AG09309 (cell line): ENCODE results near the gene EXOC3.
A peak's percentile ranks its signal among the peaks of the same experiment; 100 is the strongest.
"Not testable (repeated sequence)": the region's sequence is repeated elsewhere in the genome, so short reads cannot be mapped to it uniquely, and the experiment has no call there.

ENCODE experiments used
- DNase-seq: peaks from one replicate; pipeline ENCODE4 v3.0.0-alpha.2; 2010; ENCODE audit warnings: low read depth
- H3K4me3 ChIP-seq: 2 replicates; pipeline ENCODE4 v1.5.1; 2011; ENCODE audit warnings: mild to moderate bottlenecking, low read depth, low read length, moderate library complexity; ENCODE audit not compliant: control insufficient read depth
- TF ChIP-seq, protein P1 (sequence below): IDR thresholded peaks from 2 replicates; pipeline ENCODE4 v1.5.1; 2011; ENCODE audit warnings: mild to moderate bottlenecking, low read depth, low read length, inconsistent platforms; ENCODE audit not compliant: insufficient read depth, control insufficient read depth; ENCODE audit errors: missing control alignments

EXOC3 gene

DNA sequence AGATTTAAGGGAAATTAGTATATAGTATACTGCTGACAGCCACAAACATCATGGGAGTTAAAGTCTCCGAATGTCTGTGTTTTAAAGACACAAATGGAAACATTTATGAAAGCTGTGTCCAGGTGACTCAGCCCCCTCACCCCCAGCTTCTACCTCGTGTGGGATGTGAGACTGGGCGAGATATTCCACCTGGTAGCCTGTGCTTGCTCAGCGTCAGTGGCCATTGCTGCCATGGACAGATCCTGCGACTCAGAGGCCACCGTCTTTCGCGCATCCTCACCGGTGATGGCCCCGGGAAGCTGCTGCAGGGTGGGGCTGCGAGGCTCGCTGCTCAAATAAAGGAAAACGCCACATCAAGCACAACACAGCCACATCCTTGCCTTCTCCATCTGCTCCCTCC lies 31.2 kb upstream of the EXOC3 start:
- DNase-seq: no peak
- TF ChIP-seq, protein P1, sequence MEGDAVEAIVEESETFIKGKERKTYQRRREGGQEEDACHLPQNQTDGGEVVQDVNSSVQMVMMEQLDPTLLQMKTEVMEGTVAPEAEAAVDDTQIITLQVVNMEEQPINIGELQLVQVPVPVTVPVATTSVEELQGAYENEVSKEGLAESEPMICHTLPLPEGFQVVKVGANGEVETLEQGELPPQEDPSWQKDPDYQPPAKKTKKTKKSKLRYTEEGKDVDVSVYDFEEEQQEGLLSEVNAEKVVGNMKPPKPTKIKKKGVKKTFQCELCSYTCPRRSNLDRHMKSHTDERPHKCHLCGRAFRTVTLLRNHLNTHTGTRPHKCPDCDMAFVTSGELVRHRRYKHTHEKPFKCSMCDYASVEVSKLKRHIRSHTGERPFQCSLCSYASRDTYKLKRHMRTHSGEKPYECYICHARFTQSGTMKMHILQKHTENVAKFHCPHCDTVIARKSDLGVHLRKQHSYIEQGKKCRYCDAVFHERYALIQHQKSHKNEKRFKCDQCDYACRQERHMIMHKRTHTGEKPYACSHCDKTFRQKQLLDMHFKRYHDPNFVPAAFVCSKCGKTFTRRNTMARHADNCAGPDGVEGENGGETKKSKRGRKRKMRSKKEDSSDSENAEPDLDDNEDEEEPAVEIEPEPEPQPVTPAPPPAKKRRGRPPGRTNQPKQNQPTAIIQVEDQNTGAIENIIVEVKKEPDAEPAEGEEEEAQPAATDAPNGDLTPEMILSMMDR: no peak
- H3K4me3 ChIP-seq: no peak overlapping the region

DNA sequence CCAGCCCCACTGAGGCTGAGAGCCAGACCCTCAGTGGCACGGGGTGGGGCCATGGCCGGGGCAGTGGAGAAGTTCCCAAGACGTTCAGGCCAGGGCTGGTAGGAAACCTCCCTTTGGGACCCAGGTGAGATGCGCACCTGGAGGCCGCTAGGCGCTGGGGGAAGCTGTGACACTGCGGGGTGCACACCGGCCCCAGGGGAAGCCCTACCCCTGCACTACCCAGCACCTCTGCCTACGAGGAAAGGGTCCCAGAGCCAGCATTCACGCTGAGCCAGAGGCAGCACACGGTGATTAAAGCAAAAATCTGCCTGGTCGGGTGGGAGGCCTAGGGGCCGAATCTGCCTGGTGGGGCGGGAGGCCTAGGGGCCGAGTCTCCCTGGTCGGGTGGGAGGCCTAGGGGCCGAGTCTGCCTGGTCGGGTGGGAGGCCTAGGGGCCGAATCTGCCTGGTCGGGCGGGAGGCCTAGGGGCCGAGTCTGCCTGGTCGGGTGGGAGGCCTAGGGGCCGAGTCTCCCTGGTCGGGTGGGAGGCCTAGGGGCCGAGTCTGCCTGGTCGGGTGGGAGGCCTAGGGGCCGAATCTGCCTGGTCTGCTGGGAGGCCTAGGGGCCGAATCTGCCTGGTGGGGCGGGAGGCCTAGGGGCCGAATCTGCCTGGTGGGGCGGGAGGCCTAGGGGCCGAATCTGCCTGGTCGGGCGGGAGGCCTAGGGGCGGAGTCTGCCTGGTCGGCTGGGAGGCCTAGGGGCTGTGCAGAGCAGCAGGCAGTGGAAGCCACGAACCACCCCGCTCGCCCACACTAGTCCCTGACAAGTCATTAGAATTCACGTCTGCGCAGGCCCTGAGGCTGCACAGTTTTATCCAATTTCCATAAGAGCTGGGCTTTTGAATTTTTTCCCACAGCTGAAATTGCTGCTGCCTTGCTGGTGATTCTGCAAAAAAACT lies 27.7 kb upstream of the EXOC3 start:
- DNase-seq: peak; percentile 49
- H3K4me3 ChIP-seq: not testable (repeated sequence)

DNA sequence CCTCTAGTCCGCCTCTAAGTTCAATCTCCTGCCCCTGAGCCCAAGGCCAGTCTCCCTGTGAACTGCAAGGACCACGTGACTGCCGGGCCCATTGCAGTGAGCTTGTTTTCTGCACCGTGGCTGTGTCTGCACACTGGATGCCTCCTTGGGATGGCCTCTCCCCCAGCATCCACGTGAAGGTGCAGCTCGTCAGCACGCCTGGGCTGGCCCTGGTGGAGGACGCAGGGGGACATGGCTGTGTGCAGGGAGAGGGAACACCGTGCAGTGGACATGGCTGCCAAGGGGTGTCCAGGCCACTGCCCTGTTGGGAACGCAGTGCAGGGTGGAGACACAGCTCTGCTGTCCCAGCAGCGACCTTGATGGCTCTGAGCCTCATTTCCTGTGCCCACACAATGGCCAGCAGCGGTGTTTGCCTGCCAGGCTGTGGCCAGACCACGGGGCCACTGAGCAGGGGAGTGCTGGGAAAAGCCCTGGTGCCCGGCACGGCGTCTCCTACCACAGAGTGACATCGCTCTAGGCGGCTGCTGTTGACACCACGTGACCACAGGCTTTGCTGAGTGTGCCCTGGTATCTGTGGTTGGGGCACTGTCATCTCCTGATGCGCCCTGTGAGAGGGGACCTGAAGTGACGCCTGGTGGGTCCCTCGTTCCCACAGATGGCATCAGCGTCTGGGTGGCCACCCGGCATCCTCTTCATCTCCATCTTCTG lies 26.9 kb upstream of the EXOC3 start:
- no peak overlapping the region for H3K4me3 ChIP-seq
- no peak for DNase-seq
- TF ChIP-seq, protein P1: no peak

DNA sequence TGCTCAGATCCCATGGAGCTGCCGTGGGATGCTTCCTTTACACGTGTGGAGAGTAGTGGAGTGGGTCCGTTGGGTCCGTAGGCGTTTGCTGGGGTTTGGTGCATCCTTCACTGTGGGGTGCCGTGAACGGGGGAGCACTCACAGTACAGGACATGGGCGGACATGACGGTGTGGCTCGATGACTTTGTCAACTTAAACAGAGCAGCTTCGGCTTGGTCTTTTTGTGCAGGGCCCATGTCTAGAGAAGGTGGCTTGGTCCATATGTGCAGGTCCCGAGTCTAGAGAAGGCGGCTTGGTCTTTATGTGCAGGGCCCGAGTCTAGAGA lies 26.4 kb upstream of the EXOC3 start:
- H3K4me3 ChIP-seq: no peak overlapping the region
- no peak for DNase-seq
- TF ChIP-seq, protein P1: no peak

DNA sequence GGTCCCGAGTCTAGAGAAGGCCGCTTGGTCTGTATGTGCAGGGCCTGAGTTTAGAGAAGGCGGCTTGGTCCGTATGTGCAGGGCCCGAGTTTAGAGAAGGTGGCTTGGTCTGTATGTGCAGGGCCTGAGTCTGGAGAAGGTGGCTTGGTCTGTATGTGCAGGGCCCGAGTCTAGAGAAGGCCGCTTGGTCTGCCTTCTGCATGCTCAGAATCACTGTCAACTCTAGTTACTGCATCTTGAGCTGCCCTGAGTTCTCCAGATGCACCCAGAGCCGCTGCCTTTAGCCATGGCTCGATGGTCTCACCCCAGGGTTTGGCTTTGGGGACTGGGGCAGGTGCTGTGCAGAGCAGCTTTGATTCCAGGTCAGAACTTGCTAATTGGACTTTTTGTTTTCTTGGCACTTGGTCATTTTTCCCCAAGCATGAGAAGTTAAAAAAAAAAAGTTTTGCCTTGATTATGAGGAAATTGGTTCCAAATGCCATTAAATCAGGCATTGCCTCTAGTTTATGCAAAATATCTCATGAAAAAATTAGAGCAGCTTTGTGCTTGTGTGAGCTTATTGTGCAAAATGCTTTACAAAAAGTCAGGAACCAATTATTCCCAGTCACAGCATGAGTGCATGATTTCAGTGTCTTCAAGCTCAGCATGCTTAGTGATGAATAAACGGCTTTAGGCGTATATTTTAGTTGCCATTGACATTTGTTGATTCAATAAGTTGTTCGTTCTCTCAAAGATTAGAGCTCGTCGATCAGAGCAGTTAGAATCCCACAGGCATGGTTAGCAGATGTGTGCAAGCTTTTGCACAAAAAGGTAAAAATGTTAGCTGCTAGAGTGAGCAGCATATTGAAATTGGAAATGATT lies 25.4 kb upstream of the EXOC3 start:
- no peak overlapping the region for H3K4me3 ChIP-seq
- DNase-seq: peak; percentile 40
- TF ChIP-seq, protein P1: no peak

DNA sequence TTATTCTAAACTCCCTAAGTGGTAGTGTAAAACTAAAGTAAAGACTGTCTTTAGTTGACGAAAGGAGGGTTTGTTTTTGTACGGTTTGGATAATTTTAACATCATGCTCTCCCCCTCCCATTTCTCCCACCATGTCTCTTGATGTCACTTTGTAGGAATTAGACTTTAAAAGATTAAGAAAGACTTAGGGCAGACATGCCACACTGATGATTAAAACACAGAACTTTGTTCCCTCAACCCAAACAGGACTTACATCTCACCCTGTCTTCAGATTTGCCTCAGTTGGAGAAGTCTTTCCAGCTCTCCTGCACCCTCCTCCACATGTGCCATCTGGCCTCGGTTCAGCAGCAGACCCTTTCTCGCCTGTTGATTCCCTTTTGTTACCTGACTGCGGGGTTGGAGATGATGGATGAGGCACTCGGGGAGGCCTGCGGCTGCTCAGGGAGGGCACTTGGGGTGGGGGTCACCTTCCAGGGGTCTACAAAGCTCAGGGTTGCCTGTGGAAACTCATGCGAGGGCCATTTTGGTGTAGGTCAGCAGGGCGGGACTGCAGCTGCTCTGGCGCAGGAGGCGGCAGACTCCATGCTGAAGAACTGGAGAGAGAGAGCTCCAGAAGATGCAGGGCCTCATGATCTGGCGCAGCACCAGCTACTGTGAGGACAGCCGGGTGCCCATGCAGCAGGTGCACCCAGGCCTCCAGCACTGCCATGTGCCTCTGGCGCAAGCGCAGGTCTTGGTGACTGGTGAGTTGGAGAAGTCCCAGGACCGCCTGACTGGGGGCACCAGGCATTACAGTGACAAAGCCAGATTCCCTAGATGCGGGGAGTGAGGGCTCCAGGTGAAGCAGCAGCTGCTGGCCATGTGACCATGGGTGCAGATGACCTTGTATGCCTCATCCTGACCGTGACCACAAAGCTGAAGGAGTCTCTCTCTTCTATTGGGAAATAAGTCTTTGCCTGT lies 24.5 kb upstream of the EXOC3 start:
- no peak overlapping the region for H3K4me3 ChIP-seq
- TF ChIP-seq, protein P1: no peak
- peak; percentile 46 for DNase-seq
